ENCODE results near the gene ING4. TPM values are rescaled to one million over a fixed set of nuclear protein-coding genes. Genes with fewer than 3 reads are reported as not detected.

ING4 gene
- total RNA-seq, 1 experiment from 2014 or later, result 20.1 TPM

- H3K27me3 ChIP-seq (ENCODE audit: insufficient read depth, low read length), result no peaks in the 10 kb centered on the region
- H2BK5ac ChIP-seq (ENCODE audit: insufficient read length, low read length), result no peak overlapping the region
- Mint-ChIP-seq H3K27ac (no peak overlapping the region), H3K4me3 (no peak overlapping the region), H3K36me3 (ENCODE audit: insufficient read depth in 1 of 3, low read depth in 3 of 3) (peaks cover 3 to 22% (median 8%) of the 10 kb centered on the region in 3 experiments; a peak in 6 of 7 replicates), H3K4me1 (peaks cover 10 to 15% of the 10 kb centered on the region in 2 experiments), H3K27me3 (ENCODE audit: low read depth) (peaks cover 18% of the 10 kb centered on the region), H3K9me3 (no peaks in the 10 kb centered on the region)
- H3K4me1 ChIP-seq (ENCODE audit: insufficient read depth, low read length), result peaks cover 3% of the 10 kb centered on the region
- H3K4ac ChIP-seq (ENCODE audit: low read depth, low read length), result no peak overlapping the region
- H3K23ac ChIP-seq (ENCODE audit: insufficient read length, low read depth, low read length), result no peak overlapping the region
- TF ChIP-seq CTCF (conservative IDR thresholded peaks at IDR 0.05), result no peak
- H3K79me1 ChIP-seq (ENCODE audit: insufficient read depth, low read depth, low read length, poor library complexity, severe bottlenecking), result no peaks in the 10 kb centered on the region
- no peak overlapping the region for H2BK12ac ChIP-seq (ENCODE audit: insufficient read length, low read depth, low read length)
- no peak overlapping the region for H2AK5ac ChIP-seq (ENCODE audit: insufficient read length, low read length)
- no peak overlapping the region for H4K91ac ChIP-seq (ENCODE audit: insufficient read length, low read depth, low read length)
- H2BK120ac ChIP-seq (ENCODE audit: low read depth, low read length, poor library complexity, severe bottlenecking), result no peak overlapping the region
- H3K14ac ChIP-seq (ENCODE audit: insufficient read depth, low read length), result no peak overlapping the region
- H3K4me2 ChIP-seq (ENCODE audit: insufficient read depth, insufficient read length, low read length), result no peak overlapping the region
- H3K56ac ChIP-seq (ENCODE audit: insufficient read length, low read depth, low read length), result no peak overlapping the region
- no peak overlapping the region for H4K5ac ChIP-seq (ENCODE audit: insufficient read length, low read depth, low read length)
- H4K20me1 ChIP-seq (ENCODE audit: control insufficient read depth, insufficient read depth, insufficient read length), result no peaks in the 10 kb centered on the region
- no peak overlapping the region for H3T11ph ChIP-seq (ENCODE audit: low read length)
- no peaks in the 10 kb centered on the region for H3K79me2 ChIP-seq (ENCODE audit: insufficient read depth, low read length)
- H2BK20ac ChIP-seq (ENCODE audit: low read depth, low read length, poor library complexity, severe bottlenecking), result no peak overlapping the region
- WGBS (ENCODE audit: extremely low coverage, insufficient read length, low lambda C conversion rate), result no CpG with 5 or more reads among the region's 4 CpGs
- no peak overlapping the region for H3K18ac ChIP-seq (ENCODE audit: insufficient read length, low read depth, low read length)
- H3K9me3 ChIP-seq (ENCODE audit: control insufficient read depth, low read depth, low read length), result no peaks in the 10 kb centered on the region
- H2BK15ac ChIP-seq (ENCODE audit: low read depth, low read length), result no peak overlapping the region
- no peaks in the 10 kb centered on the region for H3K23me2 ChIP-seq (ENCODE audit: insufficient read length, low read depth, low read length, poor library complexity, severe bottlenecking)
- DNase-seq, result no peak
- no peak overlapping the region for H3K9ac ChIP-seq (ENCODE audit: extremely low read depth, insufficient read length, low read length)
- H2AFZ ChIP-seq (ENCODE audit: low read length), result no peak overlapping the region
- no peak overlapping the region for H3K27ac ChIP-seq (ENCODE audit: insufficient read length, low read depth, low read length)
- no peak overlapping the region for H4K8ac ChIP-seq (replicated peaks; ENCODE audit: insufficient read length, low read depth, low read length)
These were observed 31.0 kb upstream of the ING4 start for GRCh38 chr12:6693832-6694355.

Data from H9 (cell line).